Vagina (tissue), 2 donors: Measurements from ENCODE around the gene DOLPP1. TPM values are rescaled to one million over a fixed set of nuclear protein-coding genes. Genes with fewer than 3 reads are reported as not detected.

ENCODE experiments used
- DNase-seq, 2 donors: peaks; one replicate each; pipeline ENCODE4 v3.0.0-alpha.2; 2017; ENCODE audit errors: extremely low spot score in 2 of 2
- H3K27ac ChIP-seq: fragments of 200-600 bp; sonication (generic); one replicate; pipeline ENCODE4 v1.5.1; 2019
- H3K27me3 ChIP-seq: fragments of 200-600 bp; sonication (generic); one replicate; pipeline ENCODE4 v1.5.1; 2019
- H3K36me3 ChIP-seq, 2 donors: fragments of 200-600 bp; sonication (generic); one replicate each; pipeline ENCODE4 v1.5.1; 2017 to 2019
- H3K4me1 ChIP-seq: fragments of 200-600 bp; sonication (generic); one replicate; pipeline ENCODE4 v1.5.1; 2019
- H3K4me3 ChIP-seq, 2 donors: fragments of 200-600 bp; sonication (generic); 1 replicate in 1 of 2; 2 replicates in 1 of 2; pipeline ENCODE4 v1.5.1; 2016 to 2019
- H3K9me3 ChIP-seq: fragments of 200-600 bp; sonication (generic); one replicate; pipeline ENCODE4 v1.5.1; 2019
- POLR2A ChIP-seq, 2 donors: fragments of 450-650 bp; IDR thresholded peaks; one replicate each; pipeline ENCODE4 v1.6.1; 2017; ENCODE audit warnings: antibody characterized with exemption in 2 of 2, mild to moderate bottlenecking in 2 of 2, moderate library complexity in 2 of 2
- POLR2AphosphoS5 ChIP-seq, 2 donors: sonication (generic); formaldehyde crosslinking; IDR thresholded peaks; one replicate each; pipeline ENCODE4 v1.9.0; 2017; ENCODE audit warnings: antibody characterized with exemption in 2 of 2, mild to moderate bottlenecking in 2 of 2, low read depth in 1 of 2; ENCODE audit not compliant: insufficient read depth in 1 of 2
- intact Hi-C: fragments of 100-400 bp; cut with DNase I; formaldehyde crosslinking; loops from one replicate; pipeline ENCODE4 v1.15.1; 2023
- total RNA-seq: library from RNA; depleted of rRNA; stranded (reverse); fragments of >200 nt; gene quantifications from one replicate; pipeline ENCODE4 v1.2.3, GENCODE V29; 2016
- TF ChIP-seq, protein P1 (sequence below), 3 experiments: fragments of 450-650 bp in 2 of 3; fragments of 200-600 bp in 1 of 3; sonication (generic) in 1 of 3; IDR thresholded peaks; one replicate each; pipeline ENCODE4 v1.5.1; 2017 to 2019; ENCODE audit warnings: antibody characterized with exemption in 3 of 3, mild to moderate bottlenecking in 2 of 3, moderate library complexity in 2 of 3

DOLPP1 gene
- total RNA-seq, 1 donor from 2014 or later: 3.2 TPM

DNA sequence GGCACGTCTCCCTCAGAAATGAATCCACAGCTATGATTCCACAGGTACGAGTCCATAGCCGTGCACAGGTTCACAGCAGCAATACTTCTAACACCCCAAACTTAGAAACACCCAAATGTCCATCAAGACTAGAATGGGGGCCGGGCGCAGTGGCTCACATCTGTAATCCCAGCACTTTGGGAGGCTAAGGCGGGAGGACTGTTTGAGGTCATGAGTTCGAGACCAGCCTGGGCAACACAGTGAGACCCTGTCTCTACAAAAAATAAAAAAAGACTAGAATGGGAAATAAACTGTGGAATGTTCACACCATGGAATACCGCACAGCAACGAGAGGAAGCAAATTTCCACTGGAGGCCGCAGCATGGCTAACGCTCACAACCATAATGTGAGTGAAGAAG is 4.3 kb upstream of the DOLPP1 start:
- Histone ChIP-seq H3K27ac (no peak overlapping the region), H3K36me3 (no peaks in the 10 kb centered on the region), H3K4me1 (peaks cover 9% of the 10 kb centered on the region), H3K9me3 (no peaks in the 10 kb centered on the region), H3K4me3 (no peak overlapping the region), H3K27me3 (no peaks in the 10 kb centered on the region)
- intact Hi-C loops: no loop called here
- no peak for DNase-seq
- TF ChIP-seq, protein P1, sequence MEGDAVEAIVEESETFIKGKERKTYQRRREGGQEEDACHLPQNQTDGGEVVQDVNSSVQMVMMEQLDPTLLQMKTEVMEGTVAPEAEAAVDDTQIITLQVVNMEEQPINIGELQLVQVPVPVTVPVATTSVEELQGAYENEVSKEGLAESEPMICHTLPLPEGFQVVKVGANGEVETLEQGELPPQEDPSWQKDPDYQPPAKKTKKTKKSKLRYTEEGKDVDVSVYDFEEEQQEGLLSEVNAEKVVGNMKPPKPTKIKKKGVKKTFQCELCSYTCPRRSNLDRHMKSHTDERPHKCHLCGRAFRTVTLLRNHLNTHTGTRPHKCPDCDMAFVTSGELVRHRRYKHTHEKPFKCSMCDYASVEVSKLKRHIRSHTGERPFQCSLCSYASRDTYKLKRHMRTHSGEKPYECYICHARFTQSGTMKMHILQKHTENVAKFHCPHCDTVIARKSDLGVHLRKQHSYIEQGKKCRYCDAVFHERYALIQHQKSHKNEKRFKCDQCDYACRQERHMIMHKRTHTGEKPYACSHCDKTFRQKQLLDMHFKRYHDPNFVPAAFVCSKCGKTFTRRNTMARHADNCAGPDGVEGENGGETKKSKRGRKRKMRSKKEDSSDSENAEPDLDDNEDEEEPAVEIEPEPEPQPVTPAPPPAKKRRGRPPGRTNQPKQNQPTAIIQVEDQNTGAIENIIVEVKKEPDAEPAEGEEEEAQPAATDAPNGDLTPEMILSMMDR (IDR thresholded peaks at IDR 0.05): no peak
- TF ChIP-seq POLR2A (IDR thresholded peaks at IDR 0.05) (no peak), POLR2AphosphoS5 (IDR thresholded peaks at IDR 0.05; ENCODE audit: insufficient read depth in 1 of 2, low read depth in 1 of 2) (no peak)

DNA sequence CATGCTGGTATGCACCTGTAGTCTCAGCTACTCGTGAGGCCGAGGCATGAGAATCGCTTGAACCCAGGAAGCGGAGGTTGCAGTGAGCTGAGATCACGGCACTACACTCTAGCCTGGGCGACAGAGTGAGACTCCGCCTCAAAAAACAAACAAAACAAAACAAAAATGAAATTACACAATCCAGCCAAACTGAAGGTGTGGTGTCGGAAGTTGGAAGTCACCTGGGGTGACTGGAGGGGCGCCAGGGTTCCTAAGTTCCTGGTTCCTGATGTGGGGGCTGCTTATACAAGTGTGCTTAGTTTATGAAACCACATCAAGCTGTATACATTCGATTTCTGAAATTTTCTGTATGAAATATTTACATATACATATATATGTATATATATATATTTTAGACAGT is 3.7 kb upstream of the DOLPP1 start:
- H3K36me3 ChIP-seq: no peaks in the 10 kb centered on the region
- TF ChIP-seq POLR2A (IDR thresholded peaks at IDR 0.05): no peak
- H3K4me3 ChIP-seq: no peak overlapping the region
- H3K4me1 ChIP-seq: peaks cover 15% of the 10 kb centered on the region
- no peak overlapping the region for H3K27ac ChIP-seq
- DNase-seq: no peak
- intact Hi-C loops: no loop called here
- no peaks in the 10 kb centered on the region for H3K9me3 ChIP-seq
- H3K27me3 ChIP-seq: no peaks in the 10 kb centered on the region

DNA sequence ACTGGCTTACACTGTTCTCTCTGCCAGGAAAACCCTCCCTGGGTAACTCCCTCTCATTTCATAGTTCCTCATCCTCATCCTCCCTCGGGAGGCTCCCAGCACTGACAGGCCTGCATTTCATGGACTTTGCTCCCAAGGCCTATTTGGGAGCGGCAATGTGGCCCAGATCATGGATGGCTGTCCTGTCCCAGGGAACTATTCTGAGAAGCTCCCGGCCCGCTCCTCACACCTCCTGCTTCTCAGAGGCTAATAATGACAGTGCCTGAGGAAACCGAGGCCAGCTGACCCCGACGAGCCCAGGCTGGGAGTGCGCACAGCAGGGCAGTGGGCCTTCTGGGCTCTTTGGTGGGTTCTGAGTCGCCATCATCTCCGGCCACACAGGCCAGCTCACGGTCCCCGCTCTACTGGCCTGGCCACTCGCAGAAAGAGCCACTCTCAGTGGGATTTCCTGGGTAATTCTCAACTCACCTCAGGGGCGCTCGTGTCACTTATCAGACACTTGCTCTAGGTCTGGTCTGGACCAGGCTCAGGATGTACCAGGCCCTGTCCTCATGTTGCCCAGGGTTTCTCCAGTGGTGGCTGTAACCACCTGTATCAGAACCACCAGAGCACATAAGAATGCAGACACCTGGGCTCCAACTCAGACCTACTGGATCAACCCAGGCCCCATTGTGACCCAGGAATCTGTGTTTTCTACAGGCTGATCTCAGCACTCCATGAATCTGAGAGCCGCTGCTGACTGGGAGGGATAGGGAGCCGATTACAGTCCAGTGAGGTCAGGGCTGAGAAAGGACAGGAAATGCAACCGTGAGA is 2.0 kb upstream of the DOLPP1 start:
- no peaks in the 10 kb centered on the region for H3K27me3 ChIP-seq
- no peak overlapping the region for H3K27ac ChIP-seq
- intact Hi-C loops: no loop called here
- no peaks in the 10 kb centered on the region for H3K36me3 ChIP-seq
- H3K4me3 ChIP-seq: no peak overlapping the region
- H3K9me3 ChIP-seq: no peaks in the 10 kb centered on the region
- DNase-seq: no peak
- TF ChIP-seq POLR2AphosphoS5 (IDR thresholded peaks at IDR 0.05; ENCODE audit: insufficient read depth in 1 of 2, low read depth in 1 of 2): no peak
- TF ChIP-seq, protein P1 (IDR thresholded peaks at IDR 0.05): no peak
- no peak for TF ChIP-seq POLR2A (IDR thresholded peaks at IDR 0.05)
- peaks cover 18% of the 10 kb centered on the region for H3K4me1 ChIP-seq

- Histone ChIP-seq H3K36me3 (no peaks in the 10 kb centered on the region), H3K4me1 (peaks cover 18% of the 10 kb centered on the region), H3K27ac (no peak overlapping the region), H3K4me3 (peak overlapping the region; percentile 55 to 85), H3K27me3 (no peaks in the 10 kb centered on the region), H3K9me3 (no peaks in the 10 kb centered on the region)
- intact Hi-C loops: no loop called here
- TF ChIP-seq, protein P1 (IDR thresholded peaks at IDR 0.05): no peak
- TF ChIP-seq POLR2AphosphoS5 (IDR thresholded peaks at IDR 0.05; ENCODE audit: insufficient read depth in 1 of 2, low read depth in 1 of 2) (no peak), POLR2A (IDR thresholded peaks at IDR 0.05) (no peak)
- DNase-seq: no peak
These were observed 1.1 kb upstream of the DOLPP1 start for GRCh38 chr9:129079829-129080228.

DNA sequence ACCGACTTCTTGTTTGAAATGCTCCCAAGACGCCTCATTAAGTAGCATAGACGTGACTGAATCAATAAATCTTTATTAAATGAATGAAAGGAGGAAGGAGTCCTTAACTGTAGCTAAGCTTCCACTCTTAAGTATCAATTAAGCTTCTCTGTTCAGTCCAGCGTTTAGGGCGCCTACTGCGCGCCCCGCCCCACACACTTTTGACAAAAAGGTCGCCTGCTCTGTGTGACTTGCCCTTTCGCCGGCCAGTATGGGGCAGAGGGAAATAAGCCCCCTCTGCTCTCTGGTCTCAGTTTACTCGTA is 662 bp upstream of the DOLPP1 start:
- H3K36me3 ChIP-seq: no peaks in the 10 kb centered on the region
- DNase-seq: no peak
- TF ChIP-seq POLR2A (IDR thresholded peaks at IDR 0.05) (no peak), POLR2AphosphoS5 (IDR thresholded peaks at IDR 0.05; ENCODE audit: insufficient read depth in 1 of 2, low read depth in 1 of 2) (no peak)
- TF ChIP-seq, protein P1 (IDR thresholded peaks at IDR 0.05): no peak
- peak overlapping the region; percentile 18 for H3K27ac ChIP-seq
- H3K4me1 ChIP-seq: peaks cover 18% of the 10 kb centered on the region
- intact Hi-C loops: no loop called here
- no peaks in the 10 kb centered on the region for H3K27me3 ChIP-seq
- peak overlapping the region; percentile 55 to 85 for H3K4me3 ChIP-seq
- H3K9me3 ChIP-seq: no peaks in the 10 kb centered on the region
